Colonic mucosa (tissue), 4 donors: Measurements from ENCODE around the gene CARS1. TPM values are rescaled to one million over a fixed set of nuclear protein-coding genes. Genes with fewer than 3 reads are reported as not detected.

ENCODE experiments used
- DNase-seq: peaks from one replicate; pipeline ENCODE4 v3.0.0-alpha.2; 2020
- H3K27ac ChIP-seq: fragments of 200-600 bp; one replicate; pipeline ENCODE4 v1.8.0; 2021
- H3K27me3 ChIP-seq: fragments of 200-600 bp; one replicate; pipeline ENCODE4 v1.8.0; 2021
- H3K36me3 ChIP-seq: fragments of 200-600 bp; one replicate; pipeline ENCODE4 v1.8.0; 2021
- H3K4me1 ChIP-seq: fragments of 200-600 bp; one replicate; pipeline ENCODE4 v1.8.0; 2021; ENCODE audit warnings: mild to moderate bottlenecking
- H3K4me3 ChIP-seq: fragments of 200-600 bp; one replicate; pipeline ENCODE4 v1.8.0; 2021
- H3K9ac ChIP-seq, 2 donors: one replicate each; pipeline ENCODE4 v1.7.0; 2013; ENCODE audit warnings: control low read depth in 2 of 2, low read depth in 2 of 2, low read length in 2 of 2
- H3K9me3 ChIP-seq: fragments of 200-600 bp; one replicate; pipeline ENCODE4 v1.8.0; 2021
- intact Hi-C: fragments of 100-400 bp; cut with DNase I; formaldehyde crosslinking; loops from one replicate; pipeline ENCODE4 v1.14.1; 2022
- total RNA-seq, 2 donors: library from RNA; stranded (reverse); fragmentation: NEBNext Ultra II Directional in 1 of 2; extraction: Animal tissue kit (Norgen Biotek cat#: 25700) in 1 of 2; gene quantifications; one replicate each; pipeline ENCODE4 v1.2.1, GENCODE V29; 2021
- TF ChIP-seq, protein P1 (sequence below): fragments of 200-600 bp; IDR thresholded peaks from one replicate; pipeline ENCODE4 v1.8.0; 2022; ENCODE audit warnings: antibody characterized with exemption, mild to moderate bottlenecking
- donor health status: healthy.
- donor health status: DM: no; HTN: no; CAD: no.
- donor health status: DM: no; HTN: no; CAD: no.

Gene CARS1
- total RNA-seq, 2 donors from 2014 or later, result 48.4 to 74.3 TPM

DNA sequence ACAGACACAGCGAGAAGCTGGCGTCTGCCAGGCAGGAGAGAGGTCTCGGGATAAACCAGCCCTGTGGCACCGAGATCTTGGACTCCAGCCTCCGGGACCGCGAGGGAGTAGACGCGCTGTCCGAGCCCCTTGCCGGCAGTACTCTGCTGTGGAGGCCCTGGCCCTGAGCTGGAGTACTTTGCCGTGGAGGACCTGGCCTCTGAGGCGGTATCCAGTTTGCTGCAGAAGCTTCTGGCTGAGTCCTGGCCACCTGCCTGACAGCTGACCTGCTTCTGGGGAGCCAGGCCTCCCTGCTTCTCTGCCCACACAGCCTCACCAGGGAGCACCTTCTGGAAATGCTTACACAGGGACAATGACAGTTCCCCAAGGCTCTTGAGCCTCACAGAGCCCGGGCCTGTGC is 31.6 kb upstream of the CARS1 start:
- TF ChIP-seq, protein P1, sequence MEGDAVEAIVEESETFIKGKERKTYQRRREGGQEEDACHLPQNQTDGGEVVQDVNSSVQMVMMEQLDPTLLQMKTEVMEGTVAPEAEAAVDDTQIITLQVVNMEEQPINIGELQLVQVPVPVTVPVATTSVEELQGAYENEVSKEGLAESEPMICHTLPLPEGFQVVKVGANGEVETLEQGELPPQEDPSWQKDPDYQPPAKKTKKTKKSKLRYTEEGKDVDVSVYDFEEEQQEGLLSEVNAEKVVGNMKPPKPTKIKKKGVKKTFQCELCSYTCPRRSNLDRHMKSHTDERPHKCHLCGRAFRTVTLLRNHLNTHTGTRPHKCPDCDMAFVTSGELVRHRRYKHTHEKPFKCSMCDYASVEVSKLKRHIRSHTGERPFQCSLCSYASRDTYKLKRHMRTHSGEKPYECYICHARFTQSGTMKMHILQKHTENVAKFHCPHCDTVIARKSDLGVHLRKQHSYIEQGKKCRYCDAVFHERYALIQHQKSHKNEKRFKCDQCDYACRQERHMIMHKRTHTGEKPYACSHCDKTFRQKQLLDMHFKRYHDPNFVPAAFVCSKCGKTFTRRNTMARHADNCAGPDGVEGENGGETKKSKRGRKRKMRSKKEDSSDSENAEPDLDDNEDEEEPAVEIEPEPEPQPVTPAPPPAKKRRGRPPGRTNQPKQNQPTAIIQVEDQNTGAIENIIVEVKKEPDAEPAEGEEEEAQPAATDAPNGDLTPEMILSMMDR, result no peak
- intact Hi-C loops, result no loop called here
- Histone ChIP-seq H3K27ac (no peak overlapping the region), H3K9me3 (no peaks in the 10 kb centered on the region), H3K27me3 (no peaks in the 10 kb centered on the region), H3K4me1 (peaks cover 6% of the 10 kb centered on the region), H3K36me3 (no peaks in the 10 kb centered on the region), H3K4me3 (no peak overlapping the region), H3K9ac (no peak overlapping the region)
- DNase-seq, result no peak

DNA sequence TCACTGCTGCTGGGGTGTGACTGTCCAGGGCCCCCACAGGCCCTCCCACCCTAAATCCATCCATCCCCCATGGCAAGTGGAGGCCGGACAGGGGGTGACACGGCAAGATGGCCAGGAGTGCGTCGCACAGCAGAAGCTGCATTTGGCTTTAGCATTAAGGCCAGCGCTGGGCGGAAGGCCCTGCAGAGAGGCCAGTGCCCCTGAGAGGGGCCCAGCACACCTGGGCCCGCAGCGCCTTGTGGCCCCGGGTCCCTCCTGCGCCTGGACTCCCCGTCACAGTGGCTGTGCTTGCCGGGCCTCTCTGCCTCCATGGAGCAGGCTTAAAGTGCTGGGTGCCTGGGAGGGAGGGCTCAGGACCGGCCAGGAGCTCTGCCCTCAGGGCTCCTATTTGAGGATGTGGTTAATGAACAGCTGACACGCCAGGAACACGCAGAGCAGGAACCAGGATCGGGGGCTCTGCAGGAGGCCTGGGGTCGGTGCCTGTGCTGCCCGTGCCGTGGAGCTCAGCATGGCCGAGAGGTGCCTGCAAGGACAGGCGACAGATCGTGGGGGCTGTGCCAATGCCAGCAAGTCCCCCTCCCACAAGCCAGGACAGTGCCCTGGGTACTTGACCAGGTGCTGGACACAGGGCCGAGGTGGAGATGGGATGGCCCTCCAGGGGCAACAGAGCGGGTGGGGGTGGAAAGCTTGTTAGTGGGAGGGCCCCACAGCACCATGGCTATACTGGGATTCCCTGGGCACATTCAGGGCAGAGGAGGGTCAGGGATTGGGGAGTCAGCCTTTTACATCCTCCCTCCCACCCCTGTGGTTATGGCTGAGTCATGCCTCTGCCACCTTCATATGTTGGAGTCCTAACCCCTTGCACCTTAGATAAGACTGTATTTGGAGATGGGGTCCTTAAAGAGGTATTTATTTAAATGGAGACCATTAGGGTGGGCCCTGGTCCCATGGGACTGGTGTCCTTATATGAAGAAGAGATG is 30.9 kb upstream of the CARS1 start:
- no peak for DNase-seq
- TF ChIP-seq, protein P1, result no peak
- intact Hi-C loops, result no loop called here

DNA sequence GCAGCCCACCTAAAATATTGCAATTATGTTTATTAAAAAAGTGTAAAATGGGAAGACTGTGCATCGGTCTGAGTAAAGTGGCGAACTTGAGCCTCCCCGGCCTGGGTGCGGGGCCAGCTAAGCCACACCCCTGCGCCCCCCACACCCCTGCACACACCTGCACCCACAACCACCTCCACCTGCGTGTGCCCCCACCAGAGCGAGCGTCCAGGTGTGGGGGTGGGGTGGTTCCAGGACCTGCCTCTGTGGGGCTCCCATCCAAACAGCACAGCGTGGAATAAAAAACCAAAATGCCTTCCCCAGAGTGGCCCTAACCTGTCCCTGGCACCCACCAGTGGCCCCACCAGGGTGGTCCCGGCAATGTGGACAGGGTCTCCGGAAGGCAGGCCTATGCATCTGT is 30.1 kb upstream of the CARS1 start:
- Histone ChIP-seq H3K27me3 (no peaks in the 10 kb centered on the region), H3K9me3 (no peaks in the 10 kb centered on the region), H3K4me1 (peaks cover 6% of the 10 kb centered on the region), H3K9ac (no peak overlapping the region), H3K36me3 (no peaks in the 10 kb centered on the region), H3K27ac (no peak overlapping the region), H3K4me3 (no peak overlapping the region)
- no peak for DNase-seq
- intact Hi-C loops, result no loop called here
- TF ChIP-seq, protein P1, result no peak

More for the DNA sequence above, 30.9 kb upstream of the CARS1 start:
- Histone ChIP-seq H3K9ac (no peak overlapping the region), H3K4me1 (peaks cover 6% of the 10 kb centered on the region), H3K9me3 (no peaks in the 10 kb centered on the region), H3K27me3 (no peaks in the 10 kb centered on the region), H3K27ac (no peak overlapping the region), H3K4me3 (no peak overlapping the region), H3K36me3 (no peaks in the 10 kb centered on the region)

DNA sequence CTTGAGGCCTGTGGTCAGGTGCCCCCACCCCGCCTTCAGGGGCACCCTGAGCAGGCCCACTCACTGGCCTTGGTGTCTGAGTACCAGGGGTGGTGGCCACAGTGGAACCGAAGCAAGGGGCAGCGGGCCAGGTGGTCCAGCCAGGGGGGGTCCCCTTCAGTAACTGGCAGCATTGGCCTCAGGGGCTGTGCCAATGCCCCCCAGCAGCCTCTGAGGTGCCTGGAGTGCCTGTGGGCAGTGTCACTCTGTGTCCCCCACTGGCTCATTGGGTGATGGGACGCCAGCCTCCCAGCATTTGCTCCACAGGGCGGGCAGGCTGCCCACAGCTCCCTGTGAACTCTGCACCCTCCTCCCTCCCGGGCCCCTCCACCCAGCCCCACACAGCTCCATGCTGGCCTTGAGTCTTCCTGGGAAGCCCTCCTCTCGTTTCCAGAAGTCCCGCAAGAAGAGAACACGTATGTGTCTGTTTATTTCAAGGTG is 29.5 kb upstream of the CARS1 start:
- Histone ChIP-seq H3K36me3 (no peaks in the 10 kb centered on the region), H3K9me3 (no peaks in the 10 kb centered on the region), H3K4me1 (peaks cover 3% of the 10 kb centered on the region), H3K27me3 (no peaks in the 10 kb centered on the region), H3K27ac (no peak overlapping the region), H3K4me3 (no peak overlapping the region), H3K9ac (no peak overlapping the region)
- TF ChIP-seq, protein P1, result no peak
- no peak for DNase-seq
- intact Hi-C loops, result no loop called here

DNA sequence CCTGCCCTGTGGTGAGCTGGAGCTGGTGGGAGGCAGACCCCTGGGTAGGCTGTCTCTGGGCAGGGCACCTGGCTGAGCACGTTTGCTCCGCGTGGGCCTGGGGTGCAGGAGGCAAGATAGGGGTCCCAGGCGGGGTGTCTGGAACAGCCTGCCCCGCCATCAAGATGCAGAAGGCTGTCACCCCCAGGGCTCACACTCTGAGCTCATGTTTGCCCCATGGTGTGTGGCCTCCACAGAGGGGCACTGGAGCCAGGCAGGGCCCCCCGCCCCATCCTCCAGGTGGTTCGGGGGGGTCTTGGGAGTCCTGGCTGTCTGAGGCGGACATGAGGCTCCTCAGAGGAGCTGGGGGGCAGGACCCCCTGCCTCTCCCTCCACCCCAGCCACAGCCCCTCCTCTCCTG is 28.9 kb upstream of the CARS1 start:
- Histone ChIP-seq H3K4me3 (no peak overlapping the region), H3K9me3 (no peaks in the 10 kb centered on the region), H3K36me3 (no peaks in the 10 kb centered on the region), H3K9ac (no peak overlapping the region), H3K4me1 (no peaks in the 10 kb centered on the region), H3K27me3 (no peaks in the 10 kb centered on the region), H3K27ac (no peak overlapping the region)
- DNase-seq, result no peak
- intact Hi-C loops, result no loop called here
- TF ChIP-seq, protein P1, result no peak
